Endothelial cell of umbilical vein (primary cell): ENCODE data around the gene VCL.
"Not testable (repeated sequence)": the region's sequence is repeated elsewhere in the genome, so short reads cannot be mapped to it uniquely, and the experiment has no call there.

Experiments used
- CTCF ChIP-seq, 2 donors: IDR thresholded peaks; 1 replicate in 1 of 2; 2 replicates in 1 of 2; pipeline ENCODE4 v1.5.1; 2011; ENCODE audit warnings: low read length in 2 of 2, mild to moderate bottlenecking in 2 of 2, moderate library complexity in 2 of 2, control low read depth in 1 of 2, inconsistent platforms in 1 of 2, low read depth in 1 of 2; ENCODE audit not compliant: insufficient read depth in 1 of 2; ENCODE audit errors: extremely low read depth in 1 of 2
- EZH2 ChIP-seq: IDR thresholded peaks from 2 replicates; pipeline ENCODE4 v1.6.1; 2012; ENCODE audit warnings: borderline replicate concordance, low read depth, mild to moderate bottlenecking, moderate library complexity, low read length, inconsistent platforms; ENCODE audit not compliant: severe bottlenecking
- JUN ChIP-seq: IDR thresholded peaks from 2 replicates; pipeline ENCODE4 v1.6.1; 2011; ENCODE audit warnings: borderline replicate concordance, low read depth; ENCODE audit not compliant: insufficient read length, insufficient read depth
- MAX ChIP-seq: IDR thresholded peaks from 2 replicates; pipeline ENCODE4 v1.6.1; 2011; ENCODE audit not compliant: insufficient read depth, insufficient read length
- POLR2A ChIP-seq: IDR thresholded peaks from 2 replicates; pipeline ENCODE4 v1.6.1; 2012; ENCODE audit warnings: low read depth, mild to moderate bottlenecking, control low read depth, low read length
- POLR2AphosphoS5 ChIP-seq: IDR thresholded peaks from 2 replicates; pipeline ENCODE4 v1.6.1; 2012; ENCODE audit warnings: low read depth, mild to moderate bottlenecking, control low read depth, low read length, moderate library complexity; ENCODE audit not compliant: insufficient read depth

- TF ChIP-seq CTCF (IDR thresholded peaks at IDR 0.05; ENCODE audit: extremely low read depth in 1 of 2, insufficient read depth in 1 of 2, low read depth in 1 of 2, low read length in 2 of 2); MAX; EZH2; POLR2AphosphoS5; POLR2A; JUN: not testable (repeated sequence)
Observed at GRCh38 chr10:73965267-73965889, 32.5 kb upstream of the VCL start.
